Hepatocyte (in vitro differentiated cells): Measurements from ENCODE around the gene PPP2R5C. TPM values are rescaled to one million over a fixed set of nuclear protein-coding genes. Genes with fewer than 3 reads are reported as not detected.

Experiments
- DNase-seq: peaks from one replicate; pipeline ENCODE4 v3.0.0-alpha.2; 2016; ENCODE audit warnings: low spot score
- H2AFZ ChIP-seq: fragments of 200-600 bp; sonication (generic); 2 replicates; pipeline ENCODE4 v1.6.0; 2016; ENCODE audit warnings: antibody characterized with exemption, mild to moderate bottlenecking
- H3K27ac ChIP-seq: fragments of 200-600 bp; sonication (generic); 2 replicates; pipeline ENCODE4 v1.5.1; 2016; ENCODE audit warnings: mild to moderate bottlenecking
- H3K27me3 ChIP-seq: fragments of 200-600 bp; sonication (generic); 2 replicates; pipeline ENCODE4 v1.6.1; 2016
- H3K36me3 ChIP-seq: fragments of 200-600 bp; sonication (generic); replicated peaks from 2 replicates; pipeline ENCODE4 v1.5.1; 2016; ENCODE audit warnings: low read depth; ENCODE audit not compliant: insufficient read depth
- H3K4me1 ChIP-seq: fragments of 200-600 bp; sonication (generic); 2 replicates; pipeline ENCODE4 v1.5.1; 2016; ENCODE audit warnings: mild to moderate bottlenecking, moderate library complexity; ENCODE audit not compliant: insufficient read depth
- H3K4me2 ChIP-seq: fragments of 200-600 bp; sonication (generic); 2 replicates; pipeline ENCODE4 v1.6.0; 2016
- H3K4me3 ChIP-seq: fragments of 200-600 bp; sonication (generic); 2 replicates; pipeline ENCODE4 v1.5.1; 2016; ENCODE audit warnings: mild to moderate bottlenecking
- H3K79me2 ChIP-seq: fragments of 200-600 bp; sonication (generic); 2 replicates; pipeline ENCODE4 v1.6.0; 2017; ENCODE audit warnings: mild to moderate bottlenecking
- H3K9me2 ChIP-seq: fragments of 200-600 bp; sonication (generic); replicated peaks from 2 replicates; pipeline ENCODE4 v1.6.0; 2017; ENCODE audit warnings: mild to moderate bottlenecking; ENCODE audit not compliant: insufficient read depth
- H3K9me3 ChIP-seq: fragments of 200-600 bp; sonication (generic); 2 replicates; pipeline ENCODE4 v1.5.1; 2016; ENCODE audit warnings: low read depth, mild to moderate bottlenecking
- H4K20me1 ChIP-seq: fragments of 200-600 bp; sonication (generic); 2 replicates; pipeline ENCODE4 v1.6.0; 2016; ENCODE audit warnings: mild to moderate bottlenecking; ENCODE audit not compliant: insufficient read depth, poor library complexity, severe bottlenecking
- EZH2 ChIP-seq: fragments of 200-600 bp; sonication (generic); IDR thresholded peaks from 2 replicates; pipeline ENCODE4 v1.6.1; 2016; ENCODE audit warnings: antibody characterized with exemption, mild to moderate bottlenecking, borderline replicate concordance
- EZH2phosphoT487 ChIP-seq: fragments of 200-600 bp; sonication (generic); IDR thresholded peaks from one replicate; pipeline ENCODE4 v1.6.1; 2018; ENCODE audit warnings: antibody characterized with exemption, mild to moderate bottlenecking, low read depth, moderate library complexity; ENCODE audit not compliant: unreplicated experiment, severe bottlenecking
- WGBS: methylation state at CpG from one replicate; pipeline ENCODE4 v1.1.6; 2016; ENCODE audit warnings: low lambda C conversion rate; ENCODE audit errors: missing lambda C conversion rate; 5-methylcytosine and 5-hydroxymethylcytosine counted together
- polyA plus RNA-seq: library from polyadenylated mRNA; unstranded; fragments of >200 nt; fragmentation: Nextera tagmentation; extraction: Ambion mirVana; gene quantifications from 2 replicates; pipeline ENCODE4 v1.2.1, GENCODE V29; 2016
- total RNA-seq: library from RNA; depleted of rRNA; stranded (reverse); fragments of >200 nt; gene quantifications from 2 replicates; pipeline ENCODE4 v1.2.3, GENCODE V29; 2014
- TF ChIP-seq, protein P1 (sequence below): fragments of 200-600 bp; sonication (generic); IDR thresholded peaks from 2 replicates; pipeline ENCODE4 v1.5.1; 2016; ENCODE audit warnings: antibody characterized with exemption, mild to moderate bottlenecking; ENCODE audit not compliant: poor library complexity

The PPP2R5C gene
- total and polyA plus RNA-seq, 2 experiments from 2014 or later = 47.4 to 78.0 TPM

GRCh38 chr14:101854366-101854765 lies 92.9 kb downstream of the PPP2R5C start:
- no peaks in the 10 kb centered on the region for H3K27me3 ChIP-seq
- H3K4me1 ChIP-seq = no peaks in the 10 kb centered on the region
- no peak for DNase-seq
- no peak overlapping the region for H3K4me3 ChIP-seq
- no peak overlapping the region for H3K27ac ChIP-seq
- no peaks in the 10 kb centered on the region for H3K36me3 ChIP-seq
- H3K9me3 ChIP-seq = no peaks in the 10 kb centered on the region
- peaks cover 76% of the 10 kb centered on the region for H3K79me2 ChIP-seq
- no peak overlapping the region for H3K4me2 ChIP-seq
- H4K20me1 ChIP-seq = peaks cover 56% of the 10 kb centered on the region
- H2AFZ ChIP-seq = no peak overlapping the region
- WGBS = 91% methylated on average over 5 of the region's 5 CpGs
- H3K9me2 ChIP-seq = no peaks in the 10 kb centered on the region
- TF ChIP-seq EZH2phosphoT487 (no peak), EZH2 (no peak)
- TF ChIP-seq, protein P1, sequence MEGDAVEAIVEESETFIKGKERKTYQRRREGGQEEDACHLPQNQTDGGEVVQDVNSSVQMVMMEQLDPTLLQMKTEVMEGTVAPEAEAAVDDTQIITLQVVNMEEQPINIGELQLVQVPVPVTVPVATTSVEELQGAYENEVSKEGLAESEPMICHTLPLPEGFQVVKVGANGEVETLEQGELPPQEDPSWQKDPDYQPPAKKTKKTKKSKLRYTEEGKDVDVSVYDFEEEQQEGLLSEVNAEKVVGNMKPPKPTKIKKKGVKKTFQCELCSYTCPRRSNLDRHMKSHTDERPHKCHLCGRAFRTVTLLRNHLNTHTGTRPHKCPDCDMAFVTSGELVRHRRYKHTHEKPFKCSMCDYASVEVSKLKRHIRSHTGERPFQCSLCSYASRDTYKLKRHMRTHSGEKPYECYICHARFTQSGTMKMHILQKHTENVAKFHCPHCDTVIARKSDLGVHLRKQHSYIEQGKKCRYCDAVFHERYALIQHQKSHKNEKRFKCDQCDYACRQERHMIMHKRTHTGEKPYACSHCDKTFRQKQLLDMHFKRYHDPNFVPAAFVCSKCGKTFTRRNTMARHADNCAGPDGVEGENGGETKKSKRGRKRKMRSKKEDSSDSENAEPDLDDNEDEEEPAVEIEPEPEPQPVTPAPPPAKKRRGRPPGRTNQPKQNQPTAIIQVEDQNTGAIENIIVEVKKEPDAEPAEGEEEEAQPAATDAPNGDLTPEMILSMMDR = no peak

DNA sequence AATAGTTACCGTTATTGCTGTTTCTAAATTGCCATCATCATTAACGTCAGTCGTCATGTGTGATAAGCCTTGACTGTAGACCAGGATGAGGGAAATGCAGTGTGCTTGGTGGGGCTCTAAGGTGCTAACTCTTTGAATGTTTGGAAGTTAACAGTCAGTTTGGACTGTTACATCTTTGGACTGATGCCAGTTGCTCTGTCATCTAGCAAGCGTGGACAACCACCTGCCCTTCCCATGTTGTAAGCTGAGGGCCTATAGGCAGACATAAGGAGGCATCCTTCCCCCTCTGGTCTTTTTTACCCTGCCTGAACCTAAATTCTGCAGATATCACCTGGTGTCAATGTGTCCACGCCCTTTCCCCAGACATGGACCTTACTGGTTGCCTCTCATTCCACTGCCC lies 94.4 kb downstream of the PPP2R5C start:
- WGBS = 84% methylated on average over 5 of the region's 5 CpGs
- H3K27ac ChIP-seq = no peak overlapping the region
- H2AFZ ChIP-seq = no peak overlapping the region
- no peak for DNase-seq
- no peaks in the 10 kb centered on the region for H3K36me3 ChIP-seq
- H3K79me2 ChIP-seq = peaks cover 68% of the 10 kb centered on the region
- H3K4me3 ChIP-seq = no peak overlapping the region
- TF ChIP-seq, protein P1 = no peak
- TF ChIP-seq EZH2phosphoT487 (no peak), EZH2 (no peak)
- no peaks in the 10 kb centered on the region for H3K4me1 ChIP-seq
- H3K9me2 ChIP-seq = no peaks in the 10 kb centered on the region
- H3K9me3 ChIP-seq = no peaks in the 10 kb centered on the region
- H3K27me3 ChIP-seq = no peaks in the 10 kb centered on the region
- H3K4me2 ChIP-seq = no peak overlapping the region
- H4K20me1 ChIP-seq = peaks cover 42% of the 10 kb centered on the region

DNA sequence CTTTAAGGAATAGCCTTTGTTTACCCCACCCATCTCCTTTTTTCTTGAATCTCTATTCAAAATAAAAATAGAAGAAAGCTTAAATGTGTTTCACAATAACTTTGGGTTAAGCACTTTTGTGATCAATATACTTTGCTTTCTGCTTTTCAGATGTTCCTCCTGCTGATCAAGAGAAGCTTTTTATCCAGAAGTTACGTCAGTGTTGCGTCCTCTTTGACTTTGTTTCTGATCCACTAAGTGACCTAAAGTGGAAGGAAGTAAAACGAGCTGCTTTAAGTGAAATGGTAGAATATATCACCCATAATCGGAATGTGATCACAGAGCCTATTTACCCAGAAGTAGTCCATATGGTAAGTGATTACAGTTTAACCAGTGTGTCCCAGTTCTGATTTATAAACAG lies 95.0 kb downstream of the PPP2R5C start:
- no peaks in the 10 kb centered on the region for H3K4me1 ChIP-seq
- no peaks in the 10 kb centered on the region for H3K36me3 ChIP-seq
- H3K9me2 ChIP-seq = no peaks in the 10 kb centered on the region
- WGBS = 89% methylated on average over 4 of the region's 4 CpGs
- H3K4me2 ChIP-seq = no peak overlapping the region
- H3K4me3 ChIP-seq = no peak overlapping the region
- no peak overlapping the region for H2AFZ ChIP-seq
- no peaks in the 10 kb centered on the region for H3K9me3 ChIP-seq
- H4K20me1 ChIP-seq = peaks cover 36% of the 10 kb centered on the region
- H3K27me3 ChIP-seq = no peaks in the 10 kb centered on the region
- H3K27ac ChIP-seq = no peak overlapping the region
- no peak for DNase-seq
- H3K79me2 ChIP-seq = peaks cover 64% of the 10 kb centered on the region
- TF ChIP-seq EZH2 = no peak
- no peak for TF ChIP-seq EZH2phosphoT487
- TF ChIP-seq, protein P1 = no peak

- Histone ChIP-seq H3K9me3 (no peaks in the 10 kb centered on the region), H3K4me3 (no peak overlapping the region), H4K20me1 (peaks cover 33% of the 10 kb centered on the region), H3K27me3 (no peaks in the 10 kb centered on the region), H3K4me1 (no peaks in the 10 kb centered on the region), H3K4me2 (no peak overlapping the region), H2AFZ (no peak overlapping the region), H3K9me2 (no peaks in the 10 kb centered on the region), H3K27ac (no peak overlapping the region), H3K79me2 (peaks cover 61% of the 10 kb centered on the region), H3K36me3 (no peaks in the 10 kb centered on the region)
- WGBS = 100% methylated on average over 1 of the region's 1 CpG
- TF ChIP-seq EZH2 (no peak), EZH2phosphoT487 (no peak)
- TF ChIP-seq, protein P1 = no peak
- no peak for DNase-seq
These were observed 95.7 kb downstream of the PPP2R5C start for GRCh38 chr14:101857226-101857625.
